Limb (tissue), 2 donors: ENCODE measurements around the gene LAMC3.

ENCODE experiments used
- DNase-seq, 2 donors: peaks; one replicate each; pipeline ENCODE4 v3.0.0-alpha.2; 2016; ENCODE audit errors: extremely low spot score in 2 of 2

LAMC3 gene

DNA sequence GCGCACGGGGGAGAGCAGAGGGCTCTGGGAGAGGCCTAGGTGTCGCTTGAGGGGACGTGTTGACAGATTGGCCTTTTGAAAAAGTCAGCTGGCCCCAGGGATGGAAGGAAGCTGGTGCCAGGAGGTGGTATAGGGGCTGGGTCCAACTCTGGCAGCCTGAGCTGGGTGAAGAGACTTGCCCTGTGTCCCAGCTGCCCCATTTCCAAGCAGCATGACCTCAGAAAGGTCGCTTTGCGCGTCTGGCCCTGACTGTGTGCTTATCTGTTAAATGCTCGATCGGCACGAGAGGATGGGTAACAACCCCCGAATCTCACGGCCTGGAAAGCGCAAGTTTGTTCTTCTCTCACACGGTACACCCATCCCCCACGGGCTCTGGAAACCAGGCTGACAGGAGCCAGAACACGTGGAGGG is 31.2 kb upstream of the LAMC3 start:
- no peak for DNase-seq

DNA sequence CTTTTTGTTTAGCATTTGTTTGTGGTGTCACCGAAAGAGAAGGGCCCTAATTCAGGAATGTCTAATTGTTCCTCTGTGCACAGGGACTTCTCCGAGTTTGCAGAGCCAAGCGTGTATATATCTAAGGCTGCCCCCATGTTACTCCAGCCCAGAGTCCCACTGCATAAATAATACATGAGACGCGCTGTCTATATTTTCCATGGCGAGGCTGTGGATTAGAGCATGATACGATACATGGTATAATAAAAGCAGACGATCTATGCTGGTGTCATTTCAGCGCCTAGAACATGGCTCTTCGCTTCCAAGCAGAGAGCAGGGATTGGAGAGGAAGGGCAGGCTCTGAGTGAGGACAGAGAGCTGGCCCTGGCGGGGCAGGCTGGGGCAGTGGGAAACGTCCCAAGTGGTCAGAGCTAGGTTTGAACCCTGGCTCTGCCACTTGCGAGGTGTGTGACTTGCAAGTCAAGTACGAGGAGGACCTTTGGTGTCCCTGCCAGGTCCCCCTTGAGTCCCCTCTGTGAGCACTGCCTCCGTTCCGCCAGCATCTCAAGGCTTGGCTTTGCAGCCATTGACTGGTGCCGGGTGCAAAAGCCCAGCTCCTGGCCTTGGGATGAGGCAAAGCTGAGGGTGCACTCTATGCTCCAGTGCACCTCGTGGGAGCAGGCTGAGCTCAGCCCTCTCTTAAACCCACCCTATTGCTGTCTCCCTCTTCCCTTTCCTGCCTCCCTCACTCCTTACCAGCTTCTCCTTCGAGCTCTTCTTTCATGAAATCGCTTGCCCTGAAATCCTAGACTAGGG is 29.2 kb upstream of the LAMC3 start:
- DNase-seq: no peak

DNA sequence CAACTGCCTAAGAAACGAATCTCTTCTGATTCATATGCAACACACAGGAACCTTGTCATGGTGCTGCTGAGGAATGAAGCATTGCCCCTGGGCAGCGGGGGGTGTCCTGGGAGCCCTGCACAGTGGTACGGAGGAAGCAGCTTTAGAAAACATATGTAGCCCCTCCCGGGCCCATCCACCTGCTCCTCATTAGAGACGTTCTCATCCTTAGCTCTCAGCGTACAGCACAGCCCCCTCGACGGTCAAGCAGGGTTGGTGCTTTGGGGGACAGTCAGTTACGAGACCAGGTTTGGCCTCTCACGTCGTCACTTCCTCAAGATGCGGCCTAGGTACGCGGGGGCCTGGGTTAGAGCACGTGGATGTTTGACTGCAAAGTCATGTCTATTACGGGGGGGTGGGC is 28.4 kb upstream of the LAMC3 start:
- DNase-seq: no peak

DNA sequence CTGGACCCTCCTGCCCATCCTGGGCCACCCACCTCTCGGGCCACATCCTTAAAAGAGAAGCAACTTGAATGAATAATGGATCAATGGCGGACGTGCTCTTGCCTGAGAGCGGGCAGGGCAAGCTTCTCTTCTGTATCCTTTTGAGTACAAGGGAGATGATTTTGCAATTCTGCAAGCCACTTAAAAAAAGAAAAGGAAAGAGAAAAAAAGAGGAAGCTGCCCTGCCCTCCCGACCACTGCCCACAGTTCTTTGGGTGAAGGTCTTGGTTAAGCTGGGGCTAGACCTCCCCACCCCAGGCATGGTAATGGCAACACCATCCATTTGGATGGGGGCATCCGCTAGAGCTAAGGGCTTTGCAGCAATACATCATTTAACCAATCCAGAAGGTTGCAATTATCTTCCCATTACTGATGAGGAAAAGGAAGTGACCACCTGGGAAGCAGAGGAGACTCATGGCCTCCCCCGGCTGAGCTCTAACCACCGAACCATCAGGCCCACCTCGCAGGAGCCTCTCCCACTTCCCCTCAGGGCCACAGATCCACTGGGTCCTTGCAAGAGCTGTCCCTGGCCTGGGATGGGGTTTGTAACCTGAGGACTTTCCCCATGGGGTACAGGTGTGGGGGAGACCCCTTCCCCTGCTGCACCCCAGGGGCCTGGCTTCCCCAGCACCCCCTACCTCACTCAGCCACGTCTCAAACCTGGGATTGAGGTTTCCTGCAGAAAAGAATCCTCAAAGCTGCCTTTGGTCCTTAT is 27.8 kb upstream of the LAMC3 start:
- no peak for DNase-seq

DNA sequence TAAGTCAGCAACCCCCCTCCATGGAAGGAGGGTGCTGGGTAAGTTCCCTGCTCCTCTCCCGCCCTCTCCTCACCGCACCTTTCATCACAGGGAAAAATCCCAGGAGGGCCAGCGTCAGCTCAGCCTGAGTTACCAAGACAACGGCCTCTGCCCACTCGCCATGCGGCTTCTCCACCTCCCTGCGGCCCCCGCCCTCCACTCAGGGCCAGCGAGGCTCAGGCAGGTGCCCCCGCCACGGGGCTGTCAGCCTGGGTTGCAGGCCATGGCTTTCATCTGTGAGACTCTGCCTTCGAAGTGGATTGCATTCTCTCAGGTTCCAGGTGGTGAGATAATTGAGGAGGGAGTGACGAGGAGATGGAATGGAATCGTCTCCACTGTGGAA is 27.2 kb upstream of the LAMC3 start:
- no peak for DNase-seq

DNA sequence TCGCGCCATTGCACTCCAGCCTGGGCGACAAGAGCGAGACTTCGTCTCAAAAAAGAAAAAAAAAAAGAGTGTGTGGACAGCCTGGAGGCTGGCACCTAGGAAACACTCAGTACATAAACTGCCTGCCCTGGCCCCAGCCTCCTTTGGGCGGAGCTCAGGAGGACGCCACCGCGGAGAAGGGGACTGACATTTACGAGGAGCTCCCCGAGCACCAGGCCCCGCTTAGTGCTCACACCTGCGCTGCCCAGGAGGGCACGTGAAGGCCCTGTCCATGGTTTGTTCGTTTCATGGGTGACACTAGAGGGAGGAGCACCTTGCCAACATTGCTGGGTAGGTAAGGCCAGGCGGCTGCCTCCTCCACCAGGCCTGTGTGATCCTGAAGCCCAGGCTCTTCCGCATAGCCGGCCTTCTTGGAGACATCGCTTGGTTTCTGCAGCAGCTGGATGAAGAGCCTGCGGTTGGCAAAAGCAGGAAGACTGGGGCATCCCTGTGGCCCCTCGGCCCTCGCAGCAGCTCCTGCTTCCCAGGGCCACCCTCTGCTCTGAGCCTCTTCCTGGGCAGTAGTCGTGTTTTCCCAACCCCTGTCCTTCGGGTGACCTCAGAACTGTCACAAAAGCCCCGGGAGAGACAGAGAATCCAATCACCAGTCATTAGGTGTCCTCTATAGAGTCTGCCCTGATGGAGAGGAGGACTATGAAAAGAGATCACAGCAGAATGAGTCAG is 26.2 kb upstream of the LAMC3 start:
- DNase-seq: no peak

DNA sequence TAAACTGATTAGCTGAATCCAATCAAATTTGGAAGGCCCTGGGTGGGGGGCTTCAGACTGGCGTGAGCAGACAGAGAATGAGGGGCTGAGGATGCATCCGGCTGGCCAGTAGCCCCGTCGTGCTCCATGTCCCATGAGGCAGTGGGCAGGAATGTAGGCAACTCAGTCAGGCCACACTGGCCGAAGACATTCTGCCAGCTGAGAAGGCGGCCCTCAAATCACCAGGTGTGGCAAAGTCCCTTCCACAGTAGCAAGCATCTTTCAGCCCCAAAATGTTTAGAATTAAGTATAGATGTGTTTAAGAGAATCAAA is 25.7 kb upstream of the LAMC3 start:
- no peak for DNase-seq

DNA sequence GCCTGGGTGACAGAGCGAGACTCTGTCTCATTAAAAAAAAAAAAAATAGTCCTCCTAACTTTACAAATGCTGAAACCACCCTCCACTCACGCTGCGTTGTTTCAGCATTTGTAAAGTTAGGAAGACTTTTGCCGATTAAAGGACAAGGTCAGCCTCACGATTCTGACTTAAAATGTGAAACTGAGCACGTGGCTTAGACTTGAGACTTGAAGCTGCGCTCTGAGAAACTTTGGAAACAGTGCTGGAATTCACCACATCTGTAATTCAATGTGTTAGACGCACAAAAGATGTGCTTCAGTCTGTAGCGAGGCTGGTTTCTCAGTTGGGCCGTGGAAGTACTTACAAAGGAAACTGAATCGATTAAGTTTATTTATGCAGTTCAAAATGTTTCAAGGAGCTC is 25.0 kb upstream of the LAMC3 start:
- DNase-seq: no peak

DNA sequence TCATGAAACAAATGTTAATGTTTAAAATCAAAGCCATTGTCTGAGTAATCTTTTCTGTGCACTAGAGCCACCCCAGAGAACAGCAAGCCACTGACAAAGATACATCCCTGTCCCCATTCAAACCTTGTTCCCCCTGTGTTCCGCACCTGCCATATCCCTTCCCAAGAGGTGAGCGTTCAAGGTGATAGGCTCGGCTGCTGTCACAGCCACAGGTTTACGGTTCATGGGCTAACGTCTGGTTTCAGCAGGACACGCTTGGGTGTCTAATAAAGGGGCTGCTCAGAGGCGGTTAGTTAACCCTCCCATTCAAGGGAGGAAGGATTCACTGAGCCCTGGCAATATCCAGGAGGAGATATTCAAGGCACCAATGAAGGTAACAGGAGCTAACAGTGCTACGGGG is 24.5 kb upstream of the LAMC3 start:
- DNase-seq: no peak

DNA sequence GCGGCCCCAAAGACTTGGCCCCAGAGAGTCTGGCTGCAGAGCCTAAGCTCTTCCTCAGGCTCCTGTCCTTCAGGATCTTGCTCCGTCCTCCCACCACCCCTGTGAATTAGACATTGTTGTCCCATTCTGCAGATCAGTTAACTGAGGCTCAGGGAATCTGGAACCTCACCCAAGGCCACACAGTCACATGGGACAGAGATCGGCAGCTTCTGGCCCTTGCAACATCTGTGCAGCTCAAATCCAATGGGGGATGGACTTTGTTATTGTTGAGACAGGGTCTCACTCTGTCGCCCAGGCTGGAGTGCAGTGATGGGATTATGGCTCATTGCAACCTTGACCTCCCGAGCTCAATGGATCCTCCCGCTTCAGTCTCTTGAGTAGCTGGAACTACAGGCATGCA is 23.9 kb upstream of the LAMC3 start:
- DNase-seq: no peak

DNA sequence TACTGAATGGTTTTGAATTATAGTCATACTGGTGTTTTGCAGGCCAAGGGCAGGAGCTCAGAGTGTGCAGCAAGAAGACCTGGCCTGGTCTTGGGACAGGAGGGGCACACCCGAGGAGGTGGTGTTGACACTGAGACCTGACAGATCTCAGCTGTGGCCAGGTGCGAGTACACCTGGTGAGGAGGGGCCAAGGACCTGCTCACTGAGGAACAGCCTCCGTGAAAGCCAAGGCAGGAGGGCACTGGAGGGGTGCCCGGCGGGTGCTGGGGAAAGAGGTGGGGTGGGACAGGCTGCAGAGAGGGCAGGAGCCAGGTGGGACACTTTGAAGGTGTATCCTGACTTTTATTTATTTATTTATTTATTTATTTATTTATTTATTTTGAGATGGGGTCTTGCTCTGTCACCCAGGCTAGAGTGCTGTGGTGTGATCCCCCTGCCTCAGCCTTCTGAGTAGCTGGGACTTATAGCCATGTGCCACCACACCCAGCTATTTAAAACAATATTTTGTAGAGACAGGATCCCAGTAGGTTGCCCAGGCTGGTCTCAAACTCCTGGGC is 23.3 kb upstream of the LAMC3 start:
- no peak for DNase-seq

DNA sequence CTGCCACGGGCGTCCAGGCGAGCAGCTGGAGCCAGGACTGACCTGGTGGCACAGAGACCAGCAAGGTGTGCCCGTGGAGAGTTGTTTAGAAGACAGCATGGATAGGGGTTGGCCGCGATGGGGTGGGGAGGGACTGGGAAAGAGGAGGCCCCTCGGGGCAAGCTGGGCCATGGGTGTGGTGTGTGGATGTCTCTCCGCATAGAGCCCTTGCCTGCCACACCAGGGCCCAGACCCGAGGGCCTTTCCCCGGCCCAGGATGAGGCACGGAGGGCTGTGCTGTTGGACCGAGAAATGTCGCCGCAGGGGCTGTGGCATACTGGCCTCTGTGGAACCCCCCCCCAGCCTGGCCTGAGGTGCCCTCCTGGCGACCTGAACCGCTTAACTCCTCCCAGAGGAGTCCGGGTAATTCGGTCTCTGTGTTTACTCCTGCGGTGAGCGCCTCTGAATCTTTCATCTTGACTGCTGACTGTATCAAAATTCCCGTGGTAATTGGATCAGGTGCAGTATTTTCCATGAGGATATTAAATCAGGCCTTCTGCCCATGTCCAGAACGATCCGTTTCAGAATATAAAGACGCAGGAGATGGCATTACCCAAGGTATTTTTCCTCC is 22.5 kb upstream of the LAMC3 start:
- no peak for DNase-seq

DNA sequence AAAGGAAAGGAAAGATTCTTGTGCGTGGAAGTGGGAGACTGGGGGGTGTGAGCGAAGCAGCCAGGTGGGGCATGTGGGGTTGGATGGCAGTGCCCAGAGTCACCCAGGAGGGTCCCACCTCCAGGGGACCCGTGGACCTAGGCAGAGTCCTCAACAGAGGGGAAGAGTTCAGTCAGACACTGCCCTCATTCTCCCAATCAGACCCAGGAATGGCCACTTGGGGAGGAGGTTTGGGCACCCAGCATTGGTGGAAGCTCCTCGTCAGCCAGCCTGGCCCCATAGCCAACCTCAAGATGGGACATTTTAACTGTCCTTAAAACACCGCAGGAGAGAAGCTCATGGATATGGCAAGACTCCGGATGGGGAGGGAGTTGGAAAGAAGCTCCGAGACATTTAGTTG is 21.9 kb upstream of the LAMC3 start:
- no peak for DNase-seq

DNA sequence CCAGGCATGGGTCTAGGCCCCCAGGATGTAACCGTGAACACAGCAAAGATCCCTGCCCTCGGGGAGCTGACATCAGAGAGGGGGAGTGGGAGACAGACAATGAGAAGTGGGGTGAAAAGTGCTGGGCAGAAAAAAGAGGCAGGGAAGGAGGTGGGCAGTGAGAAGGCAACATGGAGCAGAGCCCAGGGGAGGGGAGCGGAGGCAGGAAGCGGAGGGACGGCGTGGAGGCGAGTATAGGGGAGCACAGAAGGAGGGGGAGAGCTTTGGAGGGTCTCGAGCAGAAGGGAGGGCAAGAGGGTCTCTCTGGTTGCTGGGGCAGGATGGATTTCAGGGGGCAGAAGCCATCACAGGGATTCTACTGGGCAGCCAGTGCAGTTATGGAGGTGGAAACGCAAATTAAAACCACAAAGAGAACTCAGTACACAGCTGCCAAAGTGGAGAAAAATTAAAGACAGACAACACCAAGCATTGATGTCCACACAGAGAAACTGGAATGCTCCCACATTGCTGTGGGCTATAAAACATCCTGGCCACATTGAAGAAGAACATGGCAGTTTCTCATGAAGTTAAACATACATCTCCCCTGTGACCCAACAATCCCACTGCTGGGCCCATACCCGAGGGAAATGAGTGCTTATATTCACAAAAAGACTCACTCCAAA is 21.1 kb upstream of the LAMC3 start:
- no peak for DNase-seq

DNA sequence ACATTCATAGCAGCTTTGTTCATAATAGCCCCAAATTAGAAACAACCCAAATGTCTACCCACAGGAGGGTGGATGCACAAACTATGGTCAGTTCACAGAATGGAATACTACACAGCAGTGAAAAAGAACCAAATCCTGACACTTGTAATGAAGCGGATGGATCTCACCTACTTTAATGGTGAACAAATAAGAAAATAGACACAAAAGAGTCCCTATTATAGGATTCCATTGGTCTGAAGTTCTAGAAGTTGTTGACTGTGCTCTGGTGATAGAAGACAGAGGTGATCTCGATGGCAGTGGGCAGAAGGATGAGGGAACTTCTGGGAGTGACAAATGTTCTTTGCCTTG is 20.6 kb upstream of the LAMC3 start:
- no peak for DNase-seq

DNA sequence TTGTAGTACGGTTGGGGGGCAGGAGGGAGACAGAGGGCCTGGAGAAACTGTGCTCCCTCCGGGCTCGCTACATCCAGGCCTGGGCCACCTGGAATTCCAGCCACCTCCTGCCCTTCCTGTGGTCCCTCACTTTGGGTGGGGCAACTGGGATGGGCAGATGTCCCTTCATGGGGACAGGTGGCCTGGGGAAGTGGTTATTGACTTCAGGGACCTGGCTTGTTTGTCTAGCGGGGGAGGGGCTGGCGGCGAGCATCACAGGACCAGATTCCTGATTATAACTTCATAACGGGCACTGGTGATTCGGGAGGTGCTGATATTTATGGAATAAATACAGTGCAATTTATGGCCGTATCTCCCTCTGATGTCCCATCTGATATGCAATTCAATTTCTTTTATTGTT is 20.1 kb upstream of the LAMC3 start:
- no peak for DNase-seq

DNA sequence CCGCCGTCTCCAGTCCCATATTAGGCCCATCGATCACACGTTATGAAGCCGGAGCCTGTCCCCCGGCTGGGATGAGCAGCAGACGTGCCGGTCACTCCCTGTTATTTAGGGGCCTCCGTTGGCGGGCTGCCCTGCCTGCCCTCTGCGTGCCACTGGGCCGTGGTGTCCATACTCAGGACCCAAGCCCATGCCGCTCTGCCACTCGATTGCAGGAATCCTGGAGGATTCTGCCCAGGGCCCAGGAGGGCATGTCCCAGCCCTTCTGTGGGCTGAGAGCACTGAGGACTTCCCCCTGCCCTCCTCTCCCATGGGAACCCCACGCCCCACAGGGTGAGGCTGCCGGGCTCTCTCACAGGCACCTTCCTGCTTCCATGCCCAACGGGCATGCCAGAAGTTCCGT is 19.6 kb upstream of the LAMC3 start:
- DNase-seq: no peak

DNA sequence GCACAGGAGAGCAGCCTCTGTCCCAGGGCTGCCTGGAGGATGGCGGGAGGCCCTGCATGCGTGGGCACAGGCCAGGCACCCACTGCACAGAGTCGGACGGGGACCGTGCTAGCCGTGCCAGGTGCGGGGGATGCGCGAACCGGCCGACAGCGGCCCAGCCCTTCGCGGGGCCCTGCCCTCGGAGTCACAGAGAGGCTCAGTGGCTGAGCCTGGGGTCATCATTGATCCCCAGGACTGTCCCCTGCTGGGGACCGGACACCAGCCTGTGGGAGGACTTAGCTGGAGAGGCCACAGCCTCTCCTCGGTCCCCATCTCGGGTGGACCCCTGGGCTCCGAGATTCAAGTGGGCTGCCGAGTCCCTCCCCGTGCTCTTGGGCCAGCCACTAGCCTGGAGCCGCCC is 19.1 kb upstream of the LAMC3 start:
- no peak for DNase-seq

DNA sequence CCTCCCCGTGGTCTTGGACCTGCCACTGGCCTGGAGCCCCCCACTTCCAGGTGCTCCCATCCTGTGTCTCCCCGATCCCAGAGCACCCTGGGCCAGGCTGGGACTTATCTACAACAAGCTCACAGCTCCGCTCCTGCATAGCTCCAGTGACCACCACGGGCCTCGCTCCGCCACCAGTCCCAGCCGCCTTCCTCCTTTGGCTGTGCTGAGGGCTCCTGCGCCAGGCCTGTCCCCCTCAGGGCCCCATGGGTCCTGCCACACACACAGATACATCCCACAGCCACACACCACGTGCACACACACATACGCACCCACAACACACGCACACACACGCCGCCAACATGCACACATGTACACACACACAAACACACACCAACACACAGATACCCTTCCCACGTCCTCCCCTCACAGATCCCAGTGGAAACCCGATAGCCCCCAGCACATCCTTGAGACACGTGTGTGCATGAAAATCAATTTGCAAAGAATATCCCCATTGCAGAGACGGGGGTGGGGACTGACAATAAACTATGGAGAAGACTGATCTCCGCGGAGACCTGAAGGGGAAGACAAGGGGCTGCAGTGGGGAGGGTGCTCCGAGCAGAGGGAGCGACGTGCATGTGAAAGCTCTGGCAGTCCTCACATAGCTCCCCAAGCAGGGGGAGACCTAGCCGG is 18.5 kb upstream of the LAMC3 start:
- no peak for DNase-seq

DNA sequence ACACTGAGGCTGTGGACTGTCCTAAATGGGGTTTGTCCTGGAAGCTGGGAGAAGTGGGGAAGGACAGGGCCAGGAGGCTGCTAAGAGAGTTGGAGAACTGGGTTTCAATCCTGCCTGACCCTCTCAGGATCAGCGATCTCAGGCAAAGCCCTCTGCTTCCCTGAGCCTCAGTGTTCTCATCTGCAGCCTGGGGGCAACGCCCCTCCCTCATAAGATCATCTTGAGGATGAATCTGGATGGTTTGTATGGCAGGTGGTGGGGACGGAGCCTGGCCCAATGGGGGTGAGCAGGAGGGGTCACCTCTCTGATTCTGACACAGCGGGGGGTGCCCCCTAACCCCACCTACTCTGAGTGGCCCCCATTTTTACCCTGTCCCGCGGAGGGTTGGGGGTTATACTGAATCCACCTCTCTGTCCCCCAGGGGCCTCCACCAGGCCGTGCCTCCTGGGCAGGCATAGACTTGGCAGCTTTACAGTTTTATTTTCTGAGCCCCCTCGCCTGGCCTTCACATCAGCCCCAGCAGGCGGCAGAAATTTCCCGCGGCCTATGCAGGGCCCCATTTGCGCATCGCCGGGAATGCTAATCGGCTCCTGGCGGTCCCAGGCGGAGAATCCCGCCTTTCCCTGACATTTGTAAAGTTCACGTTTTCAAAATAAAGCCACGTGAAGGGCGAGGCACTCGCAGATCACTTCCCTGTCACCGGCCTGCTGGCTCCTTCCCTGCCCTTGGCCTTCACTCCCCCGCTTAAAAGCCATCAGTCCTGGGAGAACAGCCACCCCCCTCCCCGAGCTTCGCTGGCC is 17.8 kb upstream of the LAMC3 start:
- peak in 1 of 2 donors; percentile 62 for DNase-seq
